ENCODE measurements around the gene RAB1A.
"Not testable (repeated sequence)": the region's sequence is repeated elsewhere in the genome, so short reads cannot be mapped to it uniquely, and the experiment has no call there.

GRCh38 chr2:65174031-65174430 lies 44.1 kb upstream of the RAB1A start:
- not testable (repeated sequence) for TF ChIP-seq POLR2AphosphoS5 (IDR thresholded peaks at IDR 0.05; ENCODE audit: borderline replicate concordance, low read depth, low read length); EZH2 (IDR thresholded peaks at IDR 0.05)

Data from SK-N-MC (cell line).